GM19025 (cell line): ENCODE results near the gene RSBN1L.
"Not testable (repeated sequence)": the region's sequence is repeated elsewhere in the genome, so short reads cannot be mapped to it uniquely, and the experiment has no call there.

Experiments used
- ATAC-seq: cut with Tn5 transposase; IDR thresholded peaks from one replicate; pipeline ENCODE4 v1.9.1; 2021; ENCODE audit warnings: mild to moderate bottlenecking, low read depth, moderate library complexity; ENCODE audit not compliant: unreplicated experiment

The RSBN1L gene

DNA sequence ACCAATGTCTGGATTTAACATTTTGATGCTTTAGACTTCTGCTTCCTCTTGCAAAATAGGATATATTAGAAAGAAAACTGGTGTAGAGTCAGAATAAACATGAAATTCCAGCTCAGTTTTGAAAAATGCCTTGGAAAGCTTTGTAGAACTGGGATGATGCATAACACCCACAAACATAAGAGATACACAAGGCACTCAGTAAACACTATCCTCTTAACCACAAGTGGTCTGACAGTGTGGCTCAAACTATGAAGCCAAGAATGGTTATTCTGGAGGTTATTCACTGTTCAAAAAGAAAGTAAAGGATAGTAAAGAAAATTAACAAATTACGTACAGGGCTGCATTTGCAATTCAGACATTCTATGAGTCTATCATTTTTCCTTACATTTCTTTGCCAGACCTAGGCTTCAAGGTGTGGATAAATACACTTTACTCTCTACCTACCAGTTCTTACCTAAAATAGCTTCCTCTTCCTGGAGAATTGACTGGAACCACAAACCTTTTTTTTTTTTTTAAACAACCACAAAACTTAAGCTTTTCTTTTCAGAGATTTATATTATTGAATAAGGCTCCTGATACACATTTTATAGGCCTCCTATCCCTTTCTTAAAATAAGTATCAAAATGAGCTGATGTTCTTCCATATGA lies 9.0 kb upstream of the RSBN1L start:
- no peak for ATAC-seq

DNA sequence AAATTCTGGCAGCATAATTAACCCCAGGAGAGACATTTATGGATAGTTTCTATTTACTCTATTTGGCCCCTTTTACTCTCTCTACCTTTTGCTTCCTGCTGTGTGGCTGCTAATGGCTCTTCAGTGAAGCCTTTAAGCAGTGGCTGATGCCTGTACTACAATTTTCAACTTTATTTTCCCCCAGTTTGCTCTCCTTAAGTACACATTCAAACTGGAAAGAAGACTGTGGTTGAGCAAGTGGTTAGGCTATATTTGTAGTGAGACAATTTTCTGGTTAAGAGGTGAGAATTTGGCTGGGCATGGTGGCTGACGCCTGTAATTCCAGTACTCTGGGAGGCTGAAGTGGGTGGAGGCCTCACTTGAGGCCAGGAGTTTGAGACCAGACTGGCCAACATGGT lies 8.5 kb upstream of the RSBN1L start:
- no peak for ATAC-seq

DNA sequence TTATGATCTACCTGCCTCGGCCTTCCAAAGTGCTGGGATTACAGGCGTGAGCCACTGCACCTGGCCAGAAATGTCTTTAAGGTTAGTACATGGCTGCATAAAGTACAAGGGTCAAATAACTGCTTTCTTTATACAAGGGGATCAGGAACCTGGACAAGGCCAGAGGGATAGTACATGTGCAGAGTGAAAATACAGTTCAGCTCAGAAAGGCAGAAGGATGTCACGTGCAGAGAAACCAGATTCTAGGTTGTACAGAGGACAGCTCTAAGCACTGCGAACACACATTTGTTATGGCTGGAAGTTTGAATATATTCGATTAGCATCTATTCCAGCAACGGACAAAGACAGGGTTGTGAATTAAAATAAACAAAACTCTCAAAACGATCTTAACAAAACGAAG lies 6.0 kb upstream of the RSBN1L start:
- ATAC-seq, result no peak

DNA sequence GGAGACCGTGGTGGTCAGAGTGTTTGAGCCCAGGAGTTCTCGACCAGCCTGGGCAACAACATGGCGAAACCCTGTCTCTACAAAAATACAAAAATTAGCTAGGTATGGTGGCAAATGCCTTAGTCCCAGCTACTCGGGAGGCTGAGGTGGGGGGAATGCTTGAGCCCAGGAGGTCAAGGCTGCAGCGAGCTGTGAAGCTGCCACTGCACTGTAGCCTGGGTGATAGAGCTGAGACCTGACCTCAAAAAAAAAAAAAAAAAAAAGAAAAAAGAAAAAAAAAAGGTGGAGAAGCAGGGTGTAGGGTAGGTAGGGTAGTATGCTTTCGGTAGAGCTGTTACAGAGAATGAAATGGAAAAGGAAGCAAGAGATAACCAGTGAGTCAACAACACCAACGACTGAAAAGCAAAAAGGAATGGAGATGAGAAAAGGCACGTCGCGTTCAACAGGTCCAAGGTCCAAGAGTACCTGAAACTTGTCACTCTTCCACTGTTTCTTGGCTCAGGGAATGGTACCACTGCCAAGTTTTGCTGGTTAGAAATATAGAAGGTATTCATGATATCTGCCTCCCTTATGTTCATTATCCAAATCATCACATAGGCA lies 4.3 kb upstream of the RSBN1L start:
- no peak for ATAC-seq

DNA sequence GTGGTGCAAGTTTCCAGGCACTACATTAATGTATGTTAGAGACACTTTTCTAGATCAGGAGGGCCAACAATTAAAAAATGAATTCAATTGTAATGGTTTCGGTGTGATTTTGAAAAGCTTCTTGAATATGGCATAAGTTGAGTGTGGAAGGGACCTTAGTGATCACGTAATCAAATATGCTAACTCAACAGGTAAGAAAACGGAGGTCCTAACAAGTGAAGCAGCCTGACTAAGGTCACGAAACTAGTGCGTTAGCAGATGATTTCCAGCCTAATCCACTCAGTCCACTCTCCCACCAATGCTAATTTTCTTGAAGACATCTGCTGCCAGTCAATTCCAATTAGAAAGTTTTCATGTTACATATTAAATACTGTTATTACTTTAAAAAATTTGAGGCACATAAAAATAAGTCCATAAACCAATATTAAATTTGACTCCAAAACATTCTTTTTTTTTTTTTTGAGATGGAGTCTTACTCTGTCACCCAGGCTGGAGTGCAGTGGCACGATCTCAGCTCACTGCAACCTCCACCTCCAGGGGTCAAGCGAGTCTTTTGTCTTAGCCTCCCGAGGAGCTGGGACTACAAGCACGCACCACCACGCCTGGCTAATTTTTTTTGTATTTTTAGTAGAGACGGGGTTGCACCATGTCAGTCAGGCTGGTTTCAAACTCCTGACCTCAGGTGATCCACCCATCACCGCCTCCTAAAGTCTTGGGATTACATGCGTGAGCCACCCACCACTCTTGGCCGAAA lies 2.3 kb upstream of the RSBN1L start:
- ATAC-seq, result no peak

DNA sequence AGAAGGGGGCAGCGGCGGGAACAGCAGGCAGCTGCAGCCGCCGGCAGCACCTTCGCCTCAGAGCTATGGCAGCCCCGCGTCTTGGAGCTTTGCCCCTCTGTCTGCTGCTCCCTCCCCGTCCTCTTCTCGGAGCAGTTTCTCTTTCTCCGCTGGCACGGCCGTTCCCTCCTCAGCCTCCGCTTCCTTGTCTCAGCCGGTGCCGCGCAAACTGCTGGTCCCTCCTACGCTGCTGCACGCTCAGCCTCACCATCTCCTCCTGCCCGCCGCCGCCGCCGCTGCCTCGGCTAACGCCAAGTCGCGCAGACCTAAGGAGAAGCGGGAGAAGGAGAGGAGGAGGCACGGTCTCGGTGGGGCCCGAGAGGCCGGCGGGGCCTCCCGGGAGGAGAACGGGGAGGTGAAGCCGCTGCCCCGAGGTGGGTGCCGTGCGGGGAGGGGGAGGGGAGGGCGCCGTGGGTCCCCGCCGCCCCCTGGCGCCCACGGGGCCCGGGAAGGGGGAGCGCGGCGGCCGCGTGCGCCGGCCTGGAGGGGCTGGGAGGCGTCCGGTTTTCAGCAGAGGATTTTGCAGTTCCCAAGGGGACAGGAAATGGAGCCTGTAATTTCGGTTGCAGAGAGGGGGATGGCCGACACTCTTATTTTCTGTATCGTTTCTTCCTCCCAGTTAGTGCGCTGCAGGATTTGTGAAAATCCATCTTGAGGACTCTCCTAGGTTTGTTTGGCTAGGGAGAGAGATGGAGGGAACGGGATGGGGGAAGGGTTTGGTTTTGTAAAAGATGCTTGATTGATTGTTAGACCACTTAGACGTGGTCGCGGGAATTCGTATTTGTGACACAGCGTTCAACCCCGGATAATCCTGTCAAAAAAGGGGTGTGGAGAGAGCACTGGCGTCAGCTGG lies 630 bp downstream of the RSBN1L start:
- ATAC-seq, result peak; percentile 17

DNA sequence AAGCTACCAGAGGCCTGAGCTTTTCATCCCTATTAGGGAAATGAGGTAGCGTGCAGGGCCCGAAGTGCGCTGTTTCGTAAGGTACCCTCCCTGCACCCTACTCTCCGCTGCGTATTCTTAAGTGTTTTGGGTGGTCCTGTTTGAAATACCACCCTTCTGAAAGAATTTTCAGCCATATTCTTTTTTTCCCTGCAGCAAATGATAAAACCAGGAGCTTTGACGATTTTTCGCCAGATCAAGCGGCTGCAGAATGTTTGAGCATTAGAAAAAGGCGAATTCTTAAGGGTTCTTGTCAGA lies 1.2 kb downstream of the RSBN1L start:
- no peak for ATAC-seq

DNA sequence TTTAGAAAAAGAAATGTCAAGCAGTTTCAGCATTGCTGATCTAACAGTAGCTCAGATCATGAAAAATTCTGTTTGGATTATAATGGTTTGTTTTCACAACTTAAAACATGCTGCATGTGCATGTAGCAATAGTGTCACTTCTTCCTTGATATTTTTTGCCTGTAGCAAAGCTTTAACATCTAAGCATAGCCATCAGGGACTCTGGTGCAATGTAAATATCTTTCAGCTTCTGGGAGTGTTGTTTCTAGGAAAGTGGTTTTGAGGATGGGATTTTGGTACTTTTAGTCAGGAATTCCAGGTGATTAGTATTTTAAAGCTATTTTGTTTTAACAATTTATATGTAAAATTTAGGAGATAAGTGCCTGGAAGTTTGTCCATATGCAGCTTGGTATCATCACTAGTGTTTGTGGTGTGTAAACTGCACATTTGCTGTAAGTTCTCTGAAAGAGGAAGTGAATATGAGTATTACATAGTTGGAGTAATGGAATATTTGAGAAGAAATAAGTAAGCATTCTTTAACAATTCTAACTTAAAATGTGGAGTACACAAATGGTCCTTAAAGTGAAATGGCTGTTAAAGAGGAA lies 1.9 kb downstream of the RSBN1L start:
- no peak for ATAC-seq

DNA sequence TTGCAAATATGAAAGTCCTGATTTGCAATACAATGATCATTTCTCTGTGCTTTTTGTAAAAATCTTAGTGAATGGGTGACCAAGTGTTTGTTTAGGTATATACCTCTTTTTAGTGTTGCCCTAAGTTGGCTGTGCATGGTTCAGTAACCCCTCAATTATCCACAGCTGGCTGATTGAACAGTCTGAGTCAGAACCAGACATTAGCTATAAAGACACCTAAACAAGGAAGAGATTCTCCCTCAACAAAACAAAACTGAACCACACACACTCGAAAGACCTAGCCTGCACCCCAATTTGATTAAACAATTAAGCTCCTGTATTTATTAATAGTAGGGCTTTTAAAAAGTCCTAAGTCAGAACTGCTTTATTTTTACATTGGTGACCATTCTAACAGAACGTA lies 2.8 kb downstream of the RSBN1L start:
- no peak for ATAC-seq

DNA sequence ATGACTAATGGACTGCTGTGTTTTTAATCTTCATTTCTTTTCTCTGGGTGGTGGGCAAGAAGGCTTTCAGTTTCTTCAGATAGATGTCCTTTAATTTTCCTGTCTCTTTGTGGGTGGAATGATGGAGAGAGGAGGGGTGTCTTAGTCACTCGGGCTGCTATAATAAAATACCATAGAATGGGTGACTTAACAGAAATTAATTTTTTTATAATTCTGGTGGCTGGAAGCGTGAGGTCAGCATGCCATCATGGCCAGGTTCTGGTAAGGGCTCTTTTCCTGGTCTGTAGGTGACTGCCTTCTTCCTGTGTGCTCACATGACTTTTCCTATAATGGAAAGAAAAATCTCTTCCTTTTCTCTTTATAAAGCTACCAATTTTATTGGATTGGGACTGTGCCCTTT lies 6.3 kb downstream of the RSBN1L start:
- ATAC-seq, result no peak

DNA sequence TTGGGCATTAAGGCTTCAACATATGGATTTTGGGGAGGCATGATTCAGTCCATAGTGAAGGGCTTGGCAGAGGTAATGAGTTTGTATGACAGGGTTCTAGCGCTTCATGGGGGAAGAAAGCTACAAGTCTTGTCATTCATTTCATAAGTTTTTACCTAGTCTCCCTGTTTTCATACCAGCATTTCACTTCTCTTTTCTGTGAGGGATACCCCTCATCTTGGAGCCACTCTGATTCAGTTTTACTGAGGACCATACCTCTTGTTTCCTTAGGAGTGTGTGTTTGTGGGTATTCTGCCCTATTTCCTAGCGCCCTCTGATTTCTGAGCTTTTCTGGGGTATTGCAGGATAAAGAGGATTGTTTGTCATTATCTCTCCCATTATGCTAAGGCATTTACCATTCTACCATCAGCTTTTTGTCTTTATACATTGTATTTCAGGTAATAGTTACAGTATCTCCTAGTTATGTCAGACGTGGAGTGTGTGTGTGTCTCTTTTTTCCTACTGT lies 6.8 kb downstream of the RSBN1L start:
- no peak for ATAC-seq

DNA sequence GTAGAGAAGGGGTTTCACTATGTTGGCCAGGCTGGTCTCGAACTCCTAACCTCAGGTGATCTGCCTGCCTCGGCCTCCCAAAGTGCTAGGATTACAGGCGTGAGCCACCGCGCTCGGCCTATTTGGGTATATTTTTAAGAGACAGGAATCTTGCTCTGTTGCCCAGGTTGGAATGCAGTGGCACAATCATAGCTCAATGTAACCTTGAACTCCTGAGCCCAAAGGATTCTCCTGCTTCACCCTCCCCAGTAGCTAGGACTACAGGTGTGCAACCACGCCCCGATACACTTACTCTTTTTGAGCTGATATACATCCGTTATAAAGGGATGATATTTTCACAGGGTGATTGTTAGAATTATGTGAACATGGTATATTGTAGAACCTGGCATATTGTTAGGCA lies 7.4 kb downstream of the RSBN1L start:
- not testable (repeated sequence) for ATAC-seq

DNA sequence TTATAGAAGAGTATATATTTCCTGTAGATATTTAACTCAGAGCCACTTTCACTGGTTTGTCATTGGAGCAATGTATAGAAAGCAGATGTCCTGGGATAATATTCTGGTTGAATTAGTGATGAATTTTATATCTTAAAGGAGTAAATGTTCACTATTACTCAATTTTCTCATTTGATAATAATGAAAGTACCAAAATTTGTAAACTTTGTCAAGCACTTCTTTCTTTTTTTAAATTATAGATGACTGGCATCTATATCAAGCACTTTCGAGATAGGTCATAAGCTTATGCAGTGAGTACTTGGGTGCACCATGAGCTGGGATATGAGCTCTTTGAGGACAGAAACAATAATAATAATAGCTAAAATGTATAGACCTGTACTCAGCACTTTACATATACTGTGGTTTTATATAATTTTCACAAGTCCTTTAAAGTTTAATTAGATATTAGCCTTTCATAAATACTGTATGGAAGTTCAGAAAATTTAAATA lies 11.3 kb downstream of the RSBN1L start:
- ATAC-seq, result no peak

DNA sequence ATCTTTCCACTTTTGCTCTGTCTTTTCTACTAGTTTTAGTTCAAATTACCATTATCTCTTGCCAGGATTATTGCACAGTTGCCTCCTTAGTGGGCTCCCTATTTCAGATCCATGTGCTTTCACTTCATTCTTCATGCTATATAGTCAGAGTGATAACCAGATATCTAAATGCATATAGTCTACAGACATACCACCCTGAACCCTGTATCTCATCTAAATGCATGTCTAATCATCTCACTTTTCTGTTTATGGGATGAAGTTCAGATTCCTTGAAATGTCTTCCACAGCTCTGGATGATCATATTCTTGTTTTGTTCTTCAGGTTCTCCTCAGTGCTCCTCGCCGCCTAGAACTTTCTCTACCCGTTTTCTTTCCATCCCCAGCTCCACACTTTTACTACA lies 13.8 kb downstream of the RSBN1L start:
- ATAC-seq, result no peak

DNA sequence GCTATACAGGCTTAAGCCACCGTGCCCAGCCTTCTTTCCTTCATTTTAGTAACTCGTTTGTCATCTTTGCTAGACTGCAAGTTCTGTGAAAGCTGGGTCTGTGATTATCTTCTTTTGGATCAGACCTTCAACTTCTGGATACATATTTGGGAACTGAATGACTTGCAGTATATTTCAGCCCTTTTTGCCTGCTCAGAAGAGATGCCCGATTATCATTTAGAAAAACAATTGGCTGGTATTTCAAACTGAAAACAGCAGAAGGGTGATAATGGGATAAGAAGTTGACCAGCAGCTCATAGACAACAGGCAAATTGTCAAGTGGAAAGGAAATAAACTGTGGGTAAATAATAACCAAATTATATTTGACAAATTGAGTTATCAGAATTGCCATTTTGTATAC lies 14.6 kb downstream of the RSBN1L start:
- ATAC-seq, result no peak

DNA sequence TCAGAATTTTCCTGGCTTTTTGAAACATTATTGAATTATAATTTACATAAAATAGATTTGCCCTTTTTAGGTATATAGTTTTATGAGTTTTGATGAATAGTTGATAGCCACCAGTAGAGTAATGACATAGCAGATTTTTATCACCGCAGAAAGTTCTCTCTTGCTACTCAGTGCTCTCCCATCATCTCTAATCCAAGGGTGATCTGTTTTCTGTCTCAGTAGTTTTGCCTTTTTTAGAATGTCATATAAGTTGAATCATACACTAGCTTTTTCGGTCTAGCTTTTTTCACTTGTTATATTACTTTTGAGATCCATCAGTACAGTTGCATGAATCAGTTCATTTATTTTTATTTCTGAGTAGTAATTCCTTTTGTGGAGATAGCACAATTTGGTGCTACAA lies 17.9 kb downstream of the RSBN1L start:
- ATAC-seq, result no peak

DNA sequence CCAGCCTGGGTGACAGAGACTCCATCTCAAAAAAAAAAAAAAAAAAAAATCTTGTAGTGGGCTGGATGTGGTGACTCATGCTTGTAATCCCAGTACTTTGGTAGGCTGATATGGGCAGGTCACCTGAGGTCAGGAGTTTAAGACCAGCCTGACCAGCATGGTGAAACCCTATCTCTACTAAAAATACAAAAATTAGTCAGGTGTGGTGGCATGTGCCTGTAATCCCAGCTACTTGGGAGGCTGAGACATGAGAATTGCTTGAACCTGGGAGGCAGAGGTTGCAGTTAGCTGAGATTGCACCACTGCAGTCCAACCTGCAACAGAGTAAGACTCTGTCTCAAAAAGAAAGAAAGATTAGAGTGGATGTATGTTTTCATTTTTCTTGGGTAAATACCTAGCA lies 18.7 kb downstream of the RSBN1L start:
- not testable (repeated sequence) for ATAC-seq

DNA sequence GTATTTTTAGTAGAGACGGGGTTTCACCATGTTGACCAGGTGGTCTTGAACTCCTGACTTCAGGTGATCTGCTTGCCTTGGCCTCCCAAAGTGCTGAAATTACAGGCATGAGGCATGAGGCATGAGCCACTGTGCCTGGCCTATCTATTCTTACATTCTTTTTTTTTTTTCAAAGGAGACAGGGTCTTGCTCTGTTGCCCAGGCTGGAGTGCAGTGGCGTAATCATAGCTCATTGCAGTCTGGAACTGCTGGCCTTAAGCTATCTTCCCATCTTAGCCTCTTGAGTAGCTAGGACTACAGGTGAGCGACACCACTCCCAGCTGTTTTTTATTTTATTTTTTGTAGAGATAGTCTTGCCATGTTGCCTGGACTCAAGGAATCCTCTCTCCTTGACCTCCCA lies 20.5 kb downstream of the RSBN1L start:
- ATAC-seq, result no peak

DNA sequence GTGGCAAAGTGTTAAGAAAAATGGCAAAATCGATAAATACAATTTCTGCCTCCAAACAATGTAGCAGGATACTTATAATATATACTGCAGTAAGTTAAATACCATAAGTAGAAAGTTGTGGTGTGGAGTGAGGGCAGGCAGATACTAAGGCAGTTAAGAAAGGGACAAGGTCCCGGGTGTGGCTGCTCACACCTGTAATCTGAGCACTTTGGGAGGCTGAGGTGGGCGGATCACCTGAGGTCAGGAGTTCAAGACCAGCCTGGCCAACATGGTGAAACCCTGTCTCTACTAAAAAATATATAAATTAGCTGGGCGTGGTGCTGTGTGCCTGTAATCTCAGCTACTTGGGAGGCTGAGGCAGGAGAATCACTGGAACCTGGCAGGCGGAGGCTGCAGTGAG lies 21.3 kb downstream of the RSBN1L start:
- not testable (repeated sequence) for ATAC-seq

DNA sequence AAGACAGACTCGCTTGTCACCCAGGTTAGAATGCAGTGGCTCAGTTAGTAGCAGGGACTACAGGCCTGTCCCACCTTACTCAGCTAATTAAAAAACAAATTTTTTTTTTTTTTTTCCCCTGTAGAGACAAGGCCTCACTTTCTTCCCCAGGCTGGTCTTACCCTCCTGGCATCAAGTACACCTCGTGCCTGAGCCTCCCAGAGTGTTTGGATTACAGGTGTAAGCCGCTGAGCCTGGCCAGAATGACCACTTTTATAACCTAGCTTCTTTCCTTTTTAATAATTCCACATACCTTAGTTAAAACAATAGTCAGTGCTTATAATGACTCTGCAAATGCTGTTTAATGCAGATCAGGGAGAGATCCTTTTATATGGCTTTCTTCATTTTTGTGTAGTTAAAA lies 31.3 kb downstream of the RSBN1L start:
- no peak for ATAC-seq
